ENCODE measurements around the gene AP5B1.
"Not testable (repeated sequence)": the region's sequence is repeated elsewhere in the genome, so short reads cannot be mapped to it uniquely, and the experiment has no call there.

DNA sequence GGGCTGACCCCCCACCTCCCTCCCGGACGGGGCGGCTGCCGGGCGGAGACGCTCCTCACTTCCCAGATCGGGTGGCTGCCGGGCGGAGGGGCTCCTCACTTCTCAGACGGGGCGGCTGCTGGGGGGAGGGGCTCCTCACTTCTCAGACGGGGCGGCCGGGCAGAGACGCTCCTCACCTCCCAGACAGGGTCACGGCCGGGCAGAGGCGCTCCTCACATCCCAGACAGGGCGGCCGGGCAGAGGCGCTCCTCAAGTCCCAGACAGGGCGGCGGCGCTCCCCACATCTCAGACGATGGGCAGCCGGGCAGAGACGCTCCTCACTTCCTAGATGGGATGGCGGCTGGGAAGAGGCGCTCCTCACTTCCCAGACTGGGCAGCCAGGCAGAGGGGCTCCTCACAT is 18.0 kb downstream of the AP5B1 start:
- TF ChIP-seq, protein P1, sequence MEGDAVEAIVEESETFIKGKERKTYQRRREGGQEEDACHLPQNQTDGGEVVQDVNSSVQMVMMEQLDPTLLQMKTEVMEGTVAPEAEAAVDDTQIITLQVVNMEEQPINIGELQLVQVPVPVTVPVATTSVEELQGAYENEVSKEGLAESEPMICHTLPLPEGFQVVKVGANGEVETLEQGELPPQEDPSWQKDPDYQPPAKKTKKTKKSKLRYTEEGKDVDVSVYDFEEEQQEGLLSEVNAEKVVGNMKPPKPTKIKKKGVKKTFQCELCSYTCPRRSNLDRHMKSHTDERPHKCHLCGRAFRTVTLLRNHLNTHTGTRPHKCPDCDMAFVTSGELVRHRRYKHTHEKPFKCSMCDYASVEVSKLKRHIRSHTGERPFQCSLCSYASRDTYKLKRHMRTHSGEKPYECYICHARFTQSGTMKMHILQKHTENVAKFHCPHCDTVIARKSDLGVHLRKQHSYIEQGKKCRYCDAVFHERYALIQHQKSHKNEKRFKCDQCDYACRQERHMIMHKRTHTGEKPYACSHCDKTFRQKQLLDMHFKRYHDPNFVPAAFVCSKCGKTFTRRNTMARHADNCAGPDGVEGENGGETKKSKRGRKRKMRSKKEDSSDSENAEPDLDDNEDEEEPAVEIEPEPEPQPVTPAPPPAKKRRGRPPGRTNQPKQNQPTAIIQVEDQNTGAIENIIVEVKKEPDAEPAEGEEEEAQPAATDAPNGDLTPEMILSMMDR (IDR thresholded peaks at IDR 0.05): not testable (repeated sequence)
- not testable (repeated sequence) for TF ChIP-seq POLR2A (IDR thresholded peaks at IDR 0.05)
